Activated naive CD8-positive, alpha-beta T cell treated with anti-CD3 and anti-CD28 coated beads, Interleukin-2, amount 50 U/mL, for 16 hours (primary cell): ENCODE measurements around the gene DR1.
"Not testable (repeated sequence)": the region's sequence is repeated elsewhere in the genome, so short reads cannot be mapped to it uniquely, and the experiment has no call there.

Experiments used
- DNase-seq: peaks from one replicate; pipeline ENCODE4 v3.0.0-alpha.2; 2020; ENCODE audit warnings: low read depth, low spot score

The DR1 gene

GRCh38 chr1:93340090-93340489 lies 5.6 kb upstream of the DR1 start:
- no peak for DNase-seq

DNA sequence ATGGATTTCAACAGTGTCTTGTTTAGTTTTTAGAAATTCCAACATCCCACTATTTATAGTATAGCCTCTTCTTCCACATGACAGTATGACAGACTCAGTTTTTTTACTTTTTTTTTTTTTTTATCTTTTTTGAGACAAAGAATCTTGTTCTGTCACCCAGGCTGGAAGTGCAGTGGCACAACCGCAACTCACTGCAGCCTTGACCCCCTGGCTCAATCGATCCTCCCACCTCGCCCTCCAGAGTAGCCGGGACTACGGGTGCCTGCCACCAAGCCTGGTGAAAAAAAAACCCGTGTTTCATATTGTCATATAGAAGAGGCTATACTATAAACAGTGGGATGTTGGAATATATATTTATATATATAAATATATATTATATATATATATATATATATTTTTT lies 1.2 kb upstream of the DR1 start:
- DNase-seq = no peak

GRCh38 chr1:93344886-93345632 lies 648 bp upstream of the DR1 start:
- no peak for DNase-seq

DNA sequence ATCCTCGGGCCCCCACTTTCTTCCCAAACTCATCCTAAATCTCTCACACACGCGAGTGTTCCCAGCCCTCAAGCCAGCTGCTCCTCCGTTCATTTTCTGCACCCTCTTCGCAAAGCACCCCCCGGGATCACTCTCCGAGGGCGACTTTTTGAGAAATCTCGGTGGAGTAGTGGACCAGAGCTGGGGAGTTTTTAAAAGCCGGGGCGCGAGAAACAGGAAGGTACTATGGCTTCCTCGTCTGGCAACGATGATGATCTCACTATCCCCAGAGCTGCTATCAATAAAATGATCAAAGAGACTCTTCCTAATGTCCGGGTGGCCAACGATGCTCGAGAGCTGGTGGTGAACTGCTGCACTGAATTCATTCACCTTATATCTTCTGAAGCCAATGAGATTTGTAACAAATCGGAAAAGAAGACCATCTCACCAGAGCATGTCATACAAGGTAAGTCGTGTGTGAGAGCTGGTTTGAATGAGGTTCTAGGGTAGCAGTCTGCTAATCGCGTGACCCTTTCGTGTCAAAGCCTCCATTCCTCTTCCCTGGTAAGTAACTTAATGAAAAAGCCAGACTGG lies 800 bp downstream of the DR1 start:
- DNase-seq = no peak

GRCh38 chr1:93347334-93347899 lies 1.7 kb downstream of the DR1 start:
- DNase-seq = no peak

GRCh38 chr1:93348104-93348728 lies 2.5 kb downstream of the DR1 start:
- DNase-seq = no peak

- DNase-seq = no peak
Measured at GRCh38 chr1:93349231-93350135, 3.8 kb downstream of the DR1 start.

GRCh38 chr1:93350322-93350721 lies 4.6 kb downstream of the DR1 start:
- DNase-seq = no peak

- DNase-seq = no peak
Measured at GRCh38 chr1:93350875-93351274, 5.2 kb downstream of the DR1 start.

- not testable (repeated sequence) for DNase-seq
Measured at GRCh38 chr1:93351346-93351745, 5.6 kb downstream of the DR1 start.

DNA sequence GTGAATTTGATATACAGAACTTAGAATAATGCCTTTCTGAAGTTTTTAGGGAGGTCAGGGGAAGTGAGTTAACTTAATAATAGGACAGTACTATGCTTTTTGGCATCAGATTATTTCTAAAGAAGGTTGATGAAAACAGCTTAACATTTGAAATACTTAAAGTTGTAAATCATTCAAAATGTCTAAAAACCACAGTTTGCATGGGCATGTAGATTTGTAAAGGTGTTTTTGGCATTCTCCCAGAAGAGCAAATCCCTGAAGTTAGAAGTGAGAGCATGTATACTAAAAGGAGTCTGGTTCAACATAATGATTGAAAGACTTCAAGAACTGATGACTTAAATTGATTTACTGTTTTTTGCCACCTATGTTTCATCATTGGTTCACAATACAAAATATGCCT lies 6.7 kb downstream of the DR1 start:
- DNase-seq = no peak

DNA sequence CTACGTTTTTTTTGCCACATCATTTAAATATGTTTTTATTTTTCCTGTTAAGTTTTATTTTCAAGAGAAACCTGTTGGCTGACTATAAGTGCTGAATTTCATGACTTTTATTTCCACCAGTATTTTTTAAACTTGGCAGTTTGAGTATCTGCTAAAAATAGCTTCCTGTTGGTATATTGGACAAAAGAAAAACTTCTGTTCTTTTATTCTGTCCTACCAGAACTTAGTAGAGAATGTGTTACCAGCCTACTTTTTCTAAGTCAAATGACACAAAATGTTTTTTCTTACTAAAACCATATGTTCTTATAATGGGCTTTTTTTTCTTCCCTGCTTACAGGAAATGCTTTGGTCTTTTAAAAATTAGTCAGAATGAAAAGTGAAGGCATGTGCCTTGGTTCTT lies 7.6 kb downstream of the DR1 start:
- no peak for DNase-seq

GRCh38 chr1:93354749-93355148 lies 9.0 kb downstream of the DR1 start:
- no peak for DNase-seq

DNA sequence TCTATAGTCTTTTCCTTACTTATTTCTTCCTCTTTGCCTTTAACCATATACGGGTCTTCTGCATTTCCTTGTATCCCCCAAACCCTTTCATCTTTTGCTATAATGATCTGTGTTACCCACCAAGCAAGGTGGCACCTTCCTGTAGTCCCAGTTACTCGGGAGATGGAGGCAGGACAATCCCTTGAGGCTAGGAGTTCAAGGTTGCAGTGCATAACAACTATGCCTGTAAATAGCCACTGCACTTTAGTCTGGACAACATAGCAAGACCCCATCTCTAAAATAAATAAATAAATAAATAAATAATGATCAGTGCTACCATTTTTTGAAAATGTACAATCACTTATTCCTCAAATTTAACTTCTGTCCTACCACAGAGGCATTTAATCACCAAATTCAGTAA lies 11.5 kb downstream of the DR1 start:
- no peak for DNase-seq

GRCh38 chr1:93358293-93358692 lies 12.6 kb downstream of the DR1 start:
- no peak for DNase-seq

DNA sequence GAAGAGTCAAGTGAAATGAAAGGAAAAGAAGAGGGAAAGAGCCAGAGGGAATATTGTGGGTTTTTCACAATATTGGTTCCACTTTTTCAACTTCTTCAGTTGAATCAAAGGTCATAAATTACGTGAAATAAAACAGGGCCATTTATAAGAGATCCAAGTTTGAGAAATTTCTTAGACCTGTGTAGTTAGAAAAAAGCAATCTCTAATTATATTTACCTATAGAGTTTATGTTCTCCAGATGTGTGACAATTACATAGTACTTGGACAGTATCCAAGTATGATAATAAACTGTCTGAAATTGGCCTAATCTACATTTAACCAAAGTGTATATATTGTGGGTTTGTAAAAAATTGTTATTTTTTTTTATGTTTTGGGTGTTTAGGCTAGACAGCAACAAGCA lies 14.4 kb downstream of the DR1 start:
- DNase-seq = no peak

GRCh38 chr1:93362237-93362636 lies 16.5 kb downstream of the DR1 start:
- DNase-seq = no peak

- DNase-seq = no peak
Measured at GRCh38 chr1:93365813-93366212, 20.1 kb downstream of the DR1 start.

DNA sequence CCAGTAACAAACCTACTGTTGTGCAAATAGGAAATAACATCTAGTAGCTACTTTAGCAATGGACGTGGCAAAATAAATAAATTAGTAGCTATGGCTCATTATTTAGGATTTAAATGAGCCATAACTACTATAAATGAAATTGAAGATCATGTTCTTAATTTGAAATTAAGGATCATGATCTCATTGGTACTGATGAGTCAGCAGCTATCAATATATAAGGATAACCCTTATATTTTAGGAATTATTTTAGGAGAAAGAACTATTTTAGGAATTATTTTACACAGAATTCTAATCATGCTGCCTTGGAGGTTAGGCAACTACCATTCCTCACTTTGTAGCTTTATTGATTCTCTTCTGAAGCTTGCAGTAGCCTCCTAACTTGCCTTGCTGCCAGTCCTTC lies 24.0 kb downstream of the DR1 start:
- no peak for DNase-seq

DNA sequence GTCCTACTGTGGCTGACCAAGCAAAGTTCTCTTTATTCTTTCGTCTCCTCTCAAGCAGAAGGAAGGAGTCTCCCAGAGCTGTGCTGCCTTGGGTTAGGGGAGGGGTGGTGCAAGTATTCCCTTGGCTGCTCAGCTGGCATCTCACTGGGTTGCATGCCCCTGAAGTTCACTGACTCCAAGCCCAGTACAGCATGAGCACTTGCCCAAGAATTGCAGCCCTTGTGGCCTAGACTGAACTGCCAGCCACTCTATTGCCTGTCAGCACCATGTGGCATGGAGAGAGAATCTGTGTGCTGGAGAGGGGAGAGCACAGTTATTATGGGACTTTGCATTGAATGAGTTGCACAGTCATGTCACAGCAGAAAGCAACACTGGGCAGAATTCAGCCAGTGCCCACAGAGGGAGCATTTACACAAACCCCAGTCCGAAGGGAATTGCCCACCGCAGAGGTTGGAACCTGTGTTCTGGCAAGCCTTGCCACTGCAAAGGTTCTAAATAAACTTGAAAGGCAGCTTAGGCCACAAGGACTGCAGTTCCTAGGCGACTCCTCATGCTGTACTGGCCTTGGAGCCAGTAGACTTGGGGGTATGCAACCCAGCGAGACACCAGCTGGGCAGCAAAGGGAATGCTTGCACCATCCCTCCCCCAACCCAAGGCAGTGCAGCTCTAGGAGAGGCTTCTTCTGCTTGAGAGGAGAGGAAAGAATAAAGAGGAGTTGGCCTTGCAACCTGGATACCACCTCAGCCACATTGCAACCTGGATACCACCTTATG lies 28.8 kb downstream of the DR1 start:
- no peak for DNase-seq

GRCh38 chr1:93384656-93385055 lies 38.9 kb downstream of the DR1 start:
- DNase-seq = no peak
